Type B pancreatic cell (in vitro differentiated cells): ENCODE results near the gene METTL26. TPM values are rescaled to one million over a fixed set of nuclear protein-coding genes. Genes with fewer than 3 reads are reported as not detected.

Experiments used
- DNase-seq: peaks from one replicate; pipeline ENCODE4 v3.0.0; 2021; ENCODE audit warnings: mixed read lengths; ENCODE audit not compliant: unreplicated experiment; ENCODE audit errors: extremely low spot score
- H3K27ac Mint-ChIP-seq: 2 replicates; pipeline ENCODE4 v1.8.0; 2021; ENCODE audit warnings: mild to moderate bottlenecking, mixed read lengths
- H3K27me3 Mint-ChIP-seq: 2 replicates; pipeline ENCODE4 v1.8.0; 2021; ENCODE audit warnings: mixed read lengths
- H3K36me3 Mint-ChIP-seq: 2 replicates; pipeline ENCODE4 v1.8.0; 2021; ENCODE audit warnings: mixed read lengths
- H3K4me1 Mint-ChIP-seq: one replicate; pipeline ENCODE4 v1.8.0; 2021; ENCODE audit warnings: mixed read lengths; ENCODE audit not compliant: unreplicated experiment
- H3K4me3 Mint-ChIP-seq: 2 replicates; pipeline ENCODE4 v1.8.0; 2021; ENCODE audit warnings: mild to moderate bottlenecking, mixed read lengths
- H3K9me3 Mint-ChIP-seq: 2 replicates; pipeline ENCODE4 v1.8.0; 2021; ENCODE audit warnings: mixed read lengths
- total RNA-seq: library from RNA; stranded (reverse); gene quantifications from 2 replicates; pipeline ENCODE4 v1.2.1, GENCODE V29; 2021; ENCODE audit warnings: low replicate concordance
- TF ChIP-seq, protein P1 (sequence below): fragments of 200-600 bp; sonication (generic); conservative IDR thresholded peaks from 2 replicates; pipeline ENCODE4 v1.5.0; 2021; ENCODE audit warnings: antibody characterized with exemption, mild to moderate bottlenecking

Gene METTL26
- total RNA-seq, 1 donor from 2014 or later, result 77.0 TPM

DNA sequence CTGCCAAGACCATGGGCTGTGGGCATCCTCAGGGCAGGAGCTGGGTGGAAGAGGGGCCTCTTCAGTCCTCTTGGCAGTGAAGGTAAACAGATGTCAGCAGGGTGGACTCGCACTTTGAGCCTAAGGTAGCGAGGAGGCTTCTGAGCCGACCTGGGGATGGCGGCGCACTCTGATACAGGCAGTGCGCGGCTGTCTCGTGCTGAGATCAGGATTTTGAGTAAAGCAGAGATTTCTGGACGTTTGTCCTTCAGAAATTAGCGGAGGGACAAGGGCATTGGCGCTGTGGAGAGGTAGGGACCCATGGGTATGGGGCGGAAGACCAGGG lies 39.4 kb downstream of the METTL26 start:
- TF ChIP-seq, protein P1, sequence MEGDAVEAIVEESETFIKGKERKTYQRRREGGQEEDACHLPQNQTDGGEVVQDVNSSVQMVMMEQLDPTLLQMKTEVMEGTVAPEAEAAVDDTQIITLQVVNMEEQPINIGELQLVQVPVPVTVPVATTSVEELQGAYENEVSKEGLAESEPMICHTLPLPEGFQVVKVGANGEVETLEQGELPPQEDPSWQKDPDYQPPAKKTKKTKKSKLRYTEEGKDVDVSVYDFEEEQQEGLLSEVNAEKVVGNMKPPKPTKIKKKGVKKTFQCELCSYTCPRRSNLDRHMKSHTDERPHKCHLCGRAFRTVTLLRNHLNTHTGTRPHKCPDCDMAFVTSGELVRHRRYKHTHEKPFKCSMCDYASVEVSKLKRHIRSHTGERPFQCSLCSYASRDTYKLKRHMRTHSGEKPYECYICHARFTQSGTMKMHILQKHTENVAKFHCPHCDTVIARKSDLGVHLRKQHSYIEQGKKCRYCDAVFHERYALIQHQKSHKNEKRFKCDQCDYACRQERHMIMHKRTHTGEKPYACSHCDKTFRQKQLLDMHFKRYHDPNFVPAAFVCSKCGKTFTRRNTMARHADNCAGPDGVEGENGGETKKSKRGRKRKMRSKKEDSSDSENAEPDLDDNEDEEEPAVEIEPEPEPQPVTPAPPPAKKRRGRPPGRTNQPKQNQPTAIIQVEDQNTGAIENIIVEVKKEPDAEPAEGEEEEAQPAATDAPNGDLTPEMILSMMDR, result no peak
- Mint-ChIP-seq H3K4me3 (no peak overlapping the region), H3K9me3 (no peaks in the 10 kb centered on the region), H3K27me3 (no peaks in the 10 kb centered on the region), H3K27ac (peak overlapping the region; percentile 39), H3K4me1 (peaks cover 18% of the 10 kb centered on the region), H3K36me3 (peaks cover 9% of the 10 kb centered on the region)
- DNase-seq, result no peak

DNA sequence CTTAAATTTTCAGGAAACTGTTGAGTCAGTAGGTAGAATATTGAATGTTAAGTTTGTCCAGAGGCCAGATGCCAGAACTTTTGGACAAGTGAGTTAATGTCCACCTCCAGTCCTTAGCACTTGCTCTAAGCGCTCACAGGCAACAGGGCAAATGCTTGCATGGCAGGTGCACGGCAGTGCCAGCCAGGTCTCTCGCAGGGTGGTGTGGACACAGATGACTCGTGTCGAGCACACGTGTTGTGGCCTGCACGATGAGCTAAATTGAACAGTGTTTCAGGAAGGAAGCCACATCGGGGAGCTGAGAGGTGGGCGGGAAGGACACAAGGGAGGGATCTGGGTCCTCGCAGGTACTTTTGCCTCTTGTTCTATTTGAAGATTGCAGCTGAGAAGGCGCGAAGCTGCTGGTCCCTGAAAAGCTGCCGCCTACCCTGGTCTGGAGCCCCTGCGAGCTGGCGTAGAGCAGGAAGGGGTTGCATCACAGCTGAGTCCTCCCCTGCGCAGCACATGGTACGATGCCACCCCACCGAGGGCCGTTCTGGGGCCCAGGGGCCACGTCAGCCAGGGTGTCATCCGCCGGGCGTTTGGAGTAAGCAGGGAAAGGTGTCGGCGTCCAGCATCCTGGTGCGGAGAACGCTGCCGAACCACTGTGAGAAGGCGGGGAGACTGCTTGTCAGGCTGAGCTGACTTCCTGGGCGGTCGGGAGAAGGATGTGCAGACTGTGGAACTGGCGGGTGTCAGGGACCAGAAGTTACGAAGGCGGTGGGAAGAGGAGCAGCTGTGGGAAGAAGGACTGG lies 40.0 kb downstream of the METTL26 start:
- Mint-ChIP-seq H3K4me1 (peaks cover 20% of the 10 kb centered on the region), H3K9me3 (no peaks in the 10 kb centered on the region), H3K36me3 (peaks cover 9% of the 10 kb centered on the region), H3K27me3 (no peaks in the 10 kb centered on the region), H3K27ac (peak overlapping the region; percentile 39), H3K4me3 (no peak overlapping the region)
- no peak for DNase-seq
- TF ChIP-seq, protein P1, result no peak

DNA sequence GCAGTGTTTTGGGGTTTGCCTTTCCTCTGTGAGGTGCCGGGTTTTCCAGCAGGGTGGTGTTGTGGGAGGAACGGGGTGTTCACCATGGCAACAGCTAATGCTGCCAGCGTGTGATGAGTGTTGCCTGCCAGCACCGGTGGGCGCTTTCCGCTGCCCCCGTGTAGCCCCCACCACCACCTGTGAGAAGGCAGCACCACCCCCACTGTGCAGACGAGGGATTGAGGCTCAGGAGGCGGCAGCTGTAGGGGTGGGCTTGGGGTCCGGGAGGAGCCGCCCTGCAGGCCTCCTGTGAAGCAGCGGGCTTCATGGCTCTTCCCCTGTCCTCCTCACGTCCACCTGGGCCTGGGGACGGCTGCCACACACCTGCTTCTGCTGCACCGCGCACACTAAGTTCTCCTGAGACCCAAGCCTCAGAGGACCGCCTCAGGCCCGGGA lies 41.0 kb downstream of the METTL26 start:
- H3K36me3 Mint-ChIP-seq, result peaks cover 13% of the 10 kb centered on the region
- peaks cover 26% of the 10 kb centered on the region for H3K4me1 Mint-ChIP-seq
- TF ChIP-seq, protein P1, result no peak
- no peak overlapping the region for H3K27ac Mint-ChIP-seq
- no peaks in the 10 kb centered on the region for H3K27me3 Mint-ChIP-seq
- no peak for DNase-seq
- H3K9me3 Mint-ChIP-seq, result no peaks in the 10 kb centered on the region
- no peak overlapping the region for H3K4me3 Mint-ChIP-seq

DNA sequence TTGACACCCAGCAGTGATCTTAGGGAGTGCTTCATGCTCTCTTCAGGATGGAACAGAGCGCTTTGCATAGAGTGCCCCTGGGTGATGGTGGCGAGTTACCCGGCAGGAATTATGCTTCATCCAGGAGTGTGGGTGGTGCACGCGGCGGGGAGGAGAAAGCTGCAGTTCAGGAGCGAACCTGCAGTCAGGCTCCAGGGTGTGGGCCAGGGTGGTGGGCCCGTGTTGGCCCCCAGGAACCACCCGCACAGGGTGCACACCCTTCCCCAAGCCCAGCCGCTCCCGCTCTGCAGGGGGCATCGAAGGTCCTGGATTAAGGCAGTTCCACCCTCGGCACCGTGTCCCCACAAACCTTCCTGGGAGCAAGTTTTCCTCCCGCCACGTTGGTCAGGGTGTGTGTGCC lies 42.3 kb downstream of the METTL26 start:
- TF ChIP-seq, protein P1, result no peak
- H3K27ac Mint-ChIP-seq, result peak overlapping the region; percentile 90
- DNase-seq, result no peak
- H3K27me3 Mint-ChIP-seq, result no peaks in the 10 kb centered on the region
- H3K9me3 Mint-ChIP-seq, result no peaks in the 10 kb centered on the region
- H3K4me3 Mint-ChIP-seq, result peak overlapping the region; percentile 91
- peaks cover 13% of the 10 kb centered on the region for H3K36me3 Mint-ChIP-seq
- H3K4me1 Mint-ChIP-seq, result peaks cover 26% of the 10 kb centered on the region

DNA sequence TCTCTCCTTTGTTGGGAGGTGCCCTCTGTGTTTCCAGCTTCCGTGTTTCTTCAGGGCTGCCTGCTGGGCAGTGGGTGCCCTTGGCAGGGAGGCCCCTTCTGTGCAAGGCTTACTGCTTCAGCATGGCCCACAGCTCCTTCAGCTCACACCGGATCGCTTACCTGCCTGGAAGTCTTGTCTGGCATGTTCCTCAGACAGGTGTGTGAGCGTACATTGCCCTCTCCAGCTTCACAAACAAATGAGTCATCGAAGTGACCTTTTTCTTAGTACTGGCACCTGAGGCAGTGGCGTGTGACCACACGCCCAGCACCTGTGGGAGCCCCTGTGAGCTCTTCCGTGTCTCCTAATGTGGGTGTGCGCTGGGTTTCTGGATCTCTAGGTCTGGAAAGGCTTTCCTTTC lies 42.7 kb downstream of the METTL26 start:
- TF ChIP-seq, protein P1, result no peak
- H3K4me3 Mint-ChIP-seq, result peak overlapping the region; percentile 91
- peak overlapping the region; percentile 90 for H3K27ac Mint-ChIP-seq
- H3K4me1 Mint-ChIP-seq, result peaks cover 26% of the 10 kb centered on the region
- peaks cover 13% of the 10 kb centered on the region for H3K36me3 Mint-ChIP-seq
- DNase-seq, result no peak
- H3K27me3 Mint-ChIP-seq, result no peaks in the 10 kb centered on the region
- H3K9me3 Mint-ChIP-seq, result no peaks in the 10 kb centered on the region
